ENCODE results near the gene RAB40C.

DNA sequence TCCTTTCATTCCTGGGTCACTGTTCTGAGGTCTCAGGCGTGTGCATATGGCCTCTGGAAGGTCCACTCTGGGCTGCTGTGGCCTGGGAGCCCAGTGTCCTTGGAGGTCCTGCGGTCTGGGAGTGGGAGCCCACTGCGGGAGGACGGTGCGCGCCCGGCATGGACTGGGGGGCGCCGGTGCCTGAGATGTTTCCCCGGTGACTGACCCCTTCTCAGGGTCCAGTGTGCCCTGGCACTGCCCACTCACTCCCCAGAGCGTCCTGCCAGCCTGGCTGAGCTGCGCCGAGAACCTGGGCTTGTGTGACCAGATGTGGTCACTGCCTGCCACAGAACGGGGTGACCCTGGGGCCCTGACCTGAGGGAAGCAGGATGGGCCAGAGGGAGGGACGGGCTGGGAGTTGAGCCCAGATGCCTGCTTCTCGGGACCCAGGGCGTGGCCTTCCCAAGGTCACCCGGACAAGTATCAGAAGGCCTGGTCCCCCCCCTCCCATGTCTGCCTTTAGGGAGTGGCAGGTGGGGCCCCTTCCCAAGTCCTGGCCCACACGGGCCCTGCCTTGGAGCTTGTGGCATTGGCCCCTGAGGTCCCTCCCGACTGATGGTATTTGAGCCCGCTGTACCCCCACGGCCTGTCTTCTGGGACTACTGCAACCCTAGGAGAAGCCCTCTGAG, 84.5 kb downstream of the RAB40C start:
- TF ChIP-seq, protein P1, sequence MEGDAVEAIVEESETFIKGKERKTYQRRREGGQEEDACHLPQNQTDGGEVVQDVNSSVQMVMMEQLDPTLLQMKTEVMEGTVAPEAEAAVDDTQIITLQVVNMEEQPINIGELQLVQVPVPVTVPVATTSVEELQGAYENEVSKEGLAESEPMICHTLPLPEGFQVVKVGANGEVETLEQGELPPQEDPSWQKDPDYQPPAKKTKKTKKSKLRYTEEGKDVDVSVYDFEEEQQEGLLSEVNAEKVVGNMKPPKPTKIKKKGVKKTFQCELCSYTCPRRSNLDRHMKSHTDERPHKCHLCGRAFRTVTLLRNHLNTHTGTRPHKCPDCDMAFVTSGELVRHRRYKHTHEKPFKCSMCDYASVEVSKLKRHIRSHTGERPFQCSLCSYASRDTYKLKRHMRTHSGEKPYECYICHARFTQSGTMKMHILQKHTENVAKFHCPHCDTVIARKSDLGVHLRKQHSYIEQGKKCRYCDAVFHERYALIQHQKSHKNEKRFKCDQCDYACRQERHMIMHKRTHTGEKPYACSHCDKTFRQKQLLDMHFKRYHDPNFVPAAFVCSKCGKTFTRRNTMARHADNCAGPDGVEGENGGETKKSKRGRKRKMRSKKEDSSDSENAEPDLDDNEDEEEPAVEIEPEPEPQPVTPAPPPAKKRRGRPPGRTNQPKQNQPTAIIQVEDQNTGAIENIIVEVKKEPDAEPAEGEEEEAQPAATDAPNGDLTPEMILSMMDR (IDR thresholded peaks at IDR 0.05): no peak
- no peak for TF ChIP-seq POLR2A (IDR thresholded peaks at IDR 0.05)
